CD4-positive, alpha-beta memory T cell (primary cell): ENCODE results near the gene SPAG5. TPM values are rescaled to one million over a fixed set of nuclear protein-coding genes. Genes with fewer than 3 reads are reported as not detected.

ENCODE experiments used
- CTCF ChIA-PET: fragments of 350-600 bp; sonication (Branson Sonifier 250); formaldehyde crosslinking; loops from one replicate; lab custom pipeline; 2021; ENCODE audit warnings: inconsistent platforms; ENCODE audit not compliant: partially characterized antibody; lab: Charles Lee
- POLR2A ChIA-PET: fragments of 350-600 bp; sonication (Branson Sonifier 250); formaldehyde crosslinking; loops from one replicate; lab custom pipeline; 2021; ENCODE audit not compliant: partially characterized antibody; lab: Charles Lee
- DNase-seq, 5 donors: peaks; one replicate each; pipeline versions ENCODE4 v3.0.0 to v3.0.0-alpha.2; 2020 to 2022; ENCODE audit warnings: mixed read lengths in 1 of 5
- H3K27ac ChIP-seq: one replicate; pipeline ENCODE4 v1.7.0; 2013; ENCODE audit warnings: low read depth, low read length
- H3K27me3 ChIP-seq: 2 replicates; pipeline ENCODE4 v1.7.0; 2013; ENCODE audit warnings: mild to moderate bottlenecking, low read length, moderate library complexity; ENCODE audit not compliant: insufficient read depth
- H3K36me3 ChIP-seq: 2 replicates; pipeline ENCODE4 v1.7.0; 2013; ENCODE audit warnings: mild to moderate bottlenecking, low read length, moderate library complexity; ENCODE audit not compliant: insufficient read depth
- H3K4me1 ChIP-seq: 2 replicates; pipeline ENCODE4 v1.7.0; 2013; ENCODE audit warnings: mild to moderate bottlenecking, low read length, moderate library complexity; ENCODE audit not compliant: insufficient read depth
- H3K4me3 ChIP-seq, 2 donors: one replicate each; pipeline ENCODE4 v1.7.0; 2013; ENCODE audit warnings: low read length in 2 of 2, mild to moderate bottlenecking in 1 of 2
- H3K9me3 ChIP-seq, 2 donors: one replicate each; pipeline ENCODE4 v1.7.0; 2013; ENCODE audit warnings: low read length in 2 of 2, control low read depth in 1 of 2; ENCODE audit not compliant: control insufficient read depth in 1 of 2
- H3K27ac Mint-ChIP-seq, 7 donors: one replicate each; pipeline ENCODE4 v1.8.0; 2020 to 2021; ENCODE audit warnings: mixed read lengths in 7 of 7, mild to moderate bottlenecking in 6 of 7, inconsistent platforms in 3 of 7, moderate library complexity in 3 of 7
- H3K27me3 Mint-ChIP-seq, 2 donors: one replicate each; pipeline ENCODE4 v1.8.0; 2020 to 2021; ENCODE audit warnings: mixed read lengths in 2 of 2
- H3K36me3 Mint-ChIP-seq, 2 donors: one replicate each; pipeline ENCODE4 v1.8.0; 2020 to 2021; ENCODE audit warnings: mixed read lengths in 2 of 2, inconsistent platforms in 1 of 2, mild to moderate bottlenecking in 1 of 2
- H3K4me1 Mint-ChIP-seq, 4 donors: one replicate each; pipeline ENCODE4 v1.8.0; 2020 to 2021; ENCODE audit warnings: mixed read lengths in 4 of 4, mild to moderate bottlenecking in 1 of 4
- H3K4me3 Mint-ChIP-seq, 8 donors: one replicate each; pipeline ENCODE4 v1.8.0; 2020 to 2021; ENCODE audit warnings: mixed read lengths in 8 of 8, mild to moderate bottlenecking in 7 of 8, moderate library complexity in 6 of 8, inconsistent platforms in 3 of 8
- H3K9me3 Mint-ChIP-seq, 8 donors: one replicate each; pipeline ENCODE4 v1.8.0; 2020 to 2021; ENCODE audit warnings: mixed read lengths in 8 of 8, mild to moderate bottlenecking in 5 of 8, inconsistent platforms in 3 of 8, moderate library complexity in 1 of 8
- intact Hi-C: fragments of 100-400 bp; cut with micrococcal nuclease; formaldehyde crosslinking; loops from one replicate; pipeline ENCODE4 v1.15.1; 2023
- polyA plus RNA-seq, 2 donors: library from polyadenylated mRNA; unstranded; fragments of 300-500 nt; fragmentation: Illumina TruSeq; gene quantifications; one replicate each; pipeline ENCODE4 v1.2.3, GENCODE V29; 2021
- total RNA-seq, 2 experiments: library from RNA; stranded (reverse); gene quantifications; one replicate each; pipeline ENCODE4 v1.2.3, GENCODE V29; 2021

Gene SPAG5
- total and polyA plus RNA-seq, 4 experiments from 2014 or later, result 1.4 to 10.2 (median 9.2) TPM; not detected in 1

DNA sequence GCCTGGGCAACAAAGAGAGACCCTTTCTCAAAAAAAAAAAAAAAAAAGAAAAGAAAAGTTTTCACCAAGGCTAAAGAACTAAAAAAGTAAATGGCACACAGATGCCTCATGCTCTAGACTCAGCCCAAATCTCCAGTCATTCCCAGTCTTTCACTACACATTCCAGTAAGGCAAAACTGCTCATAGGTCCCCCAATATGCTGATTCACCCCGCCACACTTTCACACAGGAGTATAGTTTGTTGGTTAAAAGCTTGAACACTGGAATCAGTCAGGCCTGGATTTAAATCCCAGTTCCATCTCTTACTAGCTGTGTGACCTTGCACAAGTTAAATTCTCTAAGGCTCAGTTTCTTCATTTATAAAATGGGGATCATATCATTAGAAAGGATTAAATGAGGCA is 29.4 kb downstream of the SPAG5 start:
- CTCF ChIA-PET, result interaction anchor here (0.7 kb wide), 2 partner anchors 24 to 42 kb away, joined by 3 read pairs; no protein-coding TSS in a partner anchor
- no peaks in the 10 kb centered on the region for H3K36me3 ChIP-seq
- POLR2A ChIA-PET, result interaction anchor here (1.1 to 13.1 kb wide), 3 partner anchors 15 to 31 kb away, joined by 3 to 169 read pairs (median 48); partner anchors contain the start of gene SPAG5
- H3K4me1 ChIP-seq, result peaks cover 60% of the 10 kb centered on the region
- Mint-ChIP-seq H3K27ac (peak overlapping the region in 5 of 7 donors; percentile 1 to 80 (median 66)), H3K36me3 (peaks cover 5 to 31% of the 10 kb centered on the region in 2 donors), H3K4me1 (peaks cover 35 to 66% (median 53%) of the 10 kb centered on the region in 4 donors), H3K4me3 (peak overlapping the region in 7 of 8 donors; percentile 96 to 98 (median 97)), H3K27me3 (no peaks in the 10 kb centered on the region), H3K9me3 (no peaks in the 10 kb centered on the region)
- intact Hi-C loops, result no loop called here
- H3K4me3 ChIP-seq, result no peak overlapping the region
- no peak for DNase-seq
- no peak overlapping the region for H3K27ac ChIP-seq
- H3K9me3 ChIP-seq, result no peaks in the 10 kb centered on the region
- no peaks in the 10 kb centered on the region for H3K27me3 ChIP-seq

DNA sequence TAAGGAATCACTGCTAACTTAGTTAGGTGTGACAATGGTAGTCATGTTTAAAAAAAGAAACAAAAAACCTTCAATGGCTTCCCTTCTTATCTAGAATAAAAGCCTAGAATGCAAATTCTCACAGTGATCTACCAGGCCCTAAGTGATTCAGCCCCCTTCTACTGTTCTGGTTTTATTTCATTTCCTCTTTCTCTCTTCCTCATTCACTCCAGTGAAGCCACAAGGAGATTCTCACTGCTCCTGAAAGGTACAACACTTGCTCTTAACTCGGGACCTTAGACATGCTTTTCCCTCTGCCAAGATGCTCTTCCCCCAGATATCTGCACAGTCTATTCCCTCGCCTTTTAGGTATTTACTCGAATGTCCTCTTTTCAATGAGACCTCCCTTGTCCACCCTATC is 31.2 kb downstream of the SPAG5 start:
- Histone ChIP-seq H3K27me3 (no peaks in the 10 kb centered on the region), H3K36me3 (peaks cover 11% of the 10 kb centered on the region), H3K4me1 (peaks cover 52% of the 10 kb centered on the region), H3K9me3 (no peaks in the 10 kb centered on the region), H3K4me3 (no peak overlapping the region), H3K27ac (no peak overlapping the region)
- ChIA-PET POLR2A (interaction anchor here (0.6 to 13.1 kb wide), 3 partner anchors 9 to 32 kb away, joined by 3 to 169 read pairs (median 3); partner anchors contain the start of genes ALDOC, SPAG5 and UNC119), CTCF (no interaction called here)
- Mint-ChIP-seq H3K27ac (peak overlapping the region; percentile 35 to 84 (median 62)), H3K27me3 (no peaks in the 10 kb centered on the region), H3K4me3 (peak overlapping the region in 6 of 8 donors; percentile 2 to 38 (median 20)), H3K9me3 (no peaks in the 10 kb centered on the region), H3K36me3 (peaks cover 12 to 38% of the 10 kb centered on the region in 2 donors), H3K4me1 (peaks cover 31 to 55% (median 45%) of the 10 kb centered on the region in 4 donors)
- intact Hi-C loops, result no loop called here
- DNase-seq, result no peak

DNA sequence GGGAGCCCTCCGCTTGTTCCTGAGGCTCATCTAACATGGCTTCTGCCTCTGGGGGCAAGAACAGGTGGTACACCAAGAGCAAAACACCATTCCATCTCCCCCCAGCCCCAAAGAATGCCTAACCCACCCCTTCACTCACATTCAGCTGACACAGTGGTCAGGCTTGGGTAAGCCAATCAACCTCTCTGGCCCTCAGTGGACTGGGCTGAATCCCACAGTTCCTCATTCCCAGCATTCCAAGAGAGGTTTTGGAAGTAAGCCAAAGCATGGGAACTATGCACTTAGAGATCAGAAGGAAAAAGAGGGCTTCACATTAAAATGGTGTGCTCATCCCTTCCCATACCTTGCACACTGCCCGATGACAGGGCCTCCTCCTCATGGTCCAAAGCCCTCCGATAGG is 35.4 kb downstream of the SPAG5 start:
- Histone ChIP-seq H3K36me3 (peaks cover 30% of the 10 kb centered on the region), H3K9me3 (no peaks in the 10 kb centered on the region), H3K4me3 (no peak overlapping the region), H3K4me1 (peaks cover 21% of the 10 kb centered on the region), H3K27me3 (no peaks in the 10 kb centered on the region), H3K27ac (no peak overlapping the region)
- Mint-ChIP-seq H3K36me3 (peaks cover 34 to 44% of the 10 kb centered on the region in 2 donors), H3K9me3 (no peaks in the 10 kb centered on the region), H3K27ac (peak overlapping the region in 1 of 7 donors; percentile 23), H3K4me3 (no peak overlapping the region), H3K27me3 (no peaks in the 10 kb centered on the region), H3K4me1 (peaks cover 14 to 22% (median 16%) of the 10 kb centered on the region in 4 donors)
- CTCF ChIA-PET, result no interaction called here
- no peak for DNase-seq
- POLR2A ChIA-PET, result interaction anchor here (1.5 kb wide), 1 partner anchor 8 kb away, joined by 4 read pairs; the partner anchor contains the start of gene PIGS
- intact Hi-C loops, result no loop called here

DNA sequence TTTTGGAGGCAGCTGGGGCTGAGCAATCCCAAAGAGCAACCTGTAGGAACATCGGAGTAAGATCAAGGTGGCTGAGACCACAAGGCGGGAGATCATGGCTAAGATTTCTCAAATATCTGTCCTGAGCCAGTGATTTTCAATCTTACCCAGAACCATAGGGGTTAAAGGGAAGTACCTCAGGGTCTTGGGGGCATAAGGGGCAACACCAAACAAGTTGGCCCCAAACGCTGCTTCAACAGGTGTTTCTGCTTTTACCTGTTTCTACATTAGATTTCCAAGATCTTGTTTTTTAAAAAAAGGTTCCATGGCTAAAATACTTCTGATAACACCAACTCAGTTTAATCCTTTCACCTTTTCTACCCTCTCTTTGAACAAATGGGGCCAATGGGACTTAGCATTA is 43.8 kb downstream of the SPAG5 start:
- ChIA-PET POLR2A (interaction anchor here (1.2 to 1.6 kb wide), 3 partner anchors 14 to 22 kb away, joined by 3 to 4 read pairs (median 3); partner anchors contain the start of genes ALDOC and PIGS), CTCF (no interaction called here)
- H3K27ac ChIP-seq, result no peak overlapping the region
- peaks cover 20 to 30% (median 25%) of the 10 kb centered on the region in 4 donors for H3K4me1 Mint-ChIP-seq
- H3K9me3 ChIP-seq, result no peaks in the 10 kb centered on the region
- no peaks in the 10 kb centered on the region for H3K27me3 Mint-ChIP-seq
- peaks cover 39 to 72% of the 10 kb centered on the region in 2 donors for H3K36me3 Mint-ChIP-seq
- intact Hi-C loops, result no loop called here
- DNase-seq, result no peak
- H3K36me3 ChIP-seq, result peaks cover 59% of the 10 kb centered on the region
- H3K27me3 ChIP-seq, result no peaks in the 10 kb centered on the region
- no peaks in the 10 kb centered on the region for H3K9me3 Mint-ChIP-seq
- H3K4me3 ChIP-seq, result no peak overlapping the region
- H3K4me3 Mint-ChIP-seq, result no peak overlapping the region
- peaks cover 25% of the 10 kb centered on the region for H3K4me1 ChIP-seq
- H3K27ac Mint-ChIP-seq, result peak overlapping the region in 3 of 7 donors; percentile 20 to 88 (median 65)

DNA sequence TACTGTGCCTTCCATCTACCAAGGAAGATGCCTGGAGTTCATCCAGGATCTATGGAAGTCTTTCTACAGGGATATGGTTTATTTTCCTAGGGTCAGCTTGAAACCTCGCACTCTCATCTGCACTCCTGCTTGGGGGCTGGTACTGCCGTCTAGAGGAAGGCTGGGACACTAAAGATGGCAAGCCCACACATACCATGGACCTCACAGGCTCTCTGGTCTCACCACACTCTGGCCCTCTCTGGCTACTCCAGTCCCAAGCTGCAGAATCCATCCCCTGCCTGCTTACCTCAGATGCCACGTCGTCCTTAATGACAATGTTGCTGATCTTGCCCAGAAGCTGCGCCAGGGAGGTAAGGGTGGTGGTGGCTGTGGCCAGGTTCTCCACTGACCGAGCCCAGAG is 44.3 kb downstream of the SPAG5 start:
- H3K9me3 Mint-ChIP-seq, result no peaks in the 10 kb centered on the region
- no peaks in the 10 kb centered on the region for H3K27me3 ChIP-seq
- H3K27ac ChIP-seq, result no peak overlapping the region
- H3K4me1 ChIP-seq, result peaks cover 29% of the 10 kb centered on the region
- H3K27me3 Mint-ChIP-seq, result no peaks in the 10 kb centered on the region
- DNase-seq, result no peak
- POLR2A ChIA-PET, result interaction anchor here (1.2 to 1.6 kb wide), 3 partner anchors 15 to 22 kb away, joined by 3 to 4 read pairs (median 3); partner anchors contain the start of genes ALDOC and PIGS
- H3K9me3 ChIP-seq, result no peaks in the 10 kb centered on the region
- CTCF ChIA-PET, result interaction anchor here (1.4 kb wide), 1 partner anchor 62 kb away, joined by 3 read pairs; no protein-coding TSS in a partner anchor
- peaks cover 34 to 69% of the 10 kb centered on the region in 2 donors for H3K36me3 Mint-ChIP-seq
- H3K36me3 ChIP-seq, result peaks cover 55% of the 10 kb centered on the region
- intact Hi-C loops, result no loop called here
- H3K4me1 Mint-ChIP-seq, result peaks cover 25 to 34% (median 29%) of the 10 kb centered on the region in 4 donors
- no peak overlapping the region for H3K4me3 ChIP-seq
- peak overlapping the region in 3 of 7 donors; percentile 20 to 88 (median 62) for H3K27ac Mint-ChIP-seq
- H3K4me3 Mint-ChIP-seq, result peak overlapping the region in 1 of 8 donors; percentile 27

DNA sequence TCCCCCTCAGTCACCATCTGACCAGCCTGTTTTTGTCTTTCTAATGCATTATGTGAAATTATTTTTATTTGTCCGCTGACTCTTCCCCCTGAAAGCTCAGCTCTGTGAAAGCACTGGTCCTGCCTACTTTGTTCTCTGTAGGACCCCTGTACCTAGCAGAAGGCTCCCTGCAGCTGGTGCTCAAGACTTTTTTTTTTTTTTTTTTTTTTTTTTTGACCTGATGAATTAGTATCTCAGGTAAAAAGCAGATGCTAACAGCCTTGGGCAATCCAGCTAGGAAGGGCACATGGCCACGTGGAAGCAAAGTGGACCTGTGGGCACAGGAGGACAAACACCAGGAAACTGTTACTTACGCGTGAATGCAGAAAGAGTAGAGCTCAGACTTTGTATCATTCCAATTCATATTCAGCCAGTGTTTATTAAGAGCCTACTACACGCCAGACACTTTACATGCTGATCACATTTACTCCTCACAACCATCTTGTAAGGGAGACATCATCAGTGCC is 45.8 kb downstream of the SPAG5 start:
- H3K27ac Mint-ChIP-seq, result peak overlapping the region; percentile 83 to 95 (median 92)
- peak overlapping the region; percentile 86 to 91 (median 90) for H3K4me3 Mint-ChIP-seq
- H3K4me1 Mint-ChIP-seq, result peaks cover 38 to 49% (median 44%) of the 10 kb centered on the region in 4 donors

More for the DNA sequence above, 45.8 kb downstream of the SPAG5 start:
- Mint-ChIP-seq H3K27me3 (no peaks in the 10 kb centered on the region), H3K36me3 (peaks cover 26 to 66% of the 10 kb centered on the region in 2 donors), H3K9me3 (no peaks in the 10 kb centered on the region)
- POLR2A ChIA-PET, result interaction anchor here (0.9 to 1.6 kb wide), 5 partner anchors 14 to 46 kb away, joined by 3 to 15 read pairs (median 5); partner anchors contain the start of genes ALDOC, PIGS and SPAG5
- Histone ChIP-seq H3K27ac (peak overlapping the region; percentile 84), H3K36me3 (peaks cover 45% of the 10 kb centered on the region), H3K4me1 (peaks cover 44% of the 10 kb centered on the region), H3K9me3 (no peaks in the 10 kb centered on the region), H3K27me3 (no peaks in the 10 kb centered on the region), H3K4me3 (peak overlapping the region in 1 of 2 donors; percentile 66)
- CTCF ChIA-PET, result interaction anchor here (0.7 to 1.6 kb wide), 4 partner anchors 19 to 60 kb away, joined by 3 to 7 read pairs (median 3); partner anchors contain the start of gene PIGS
- no peak for DNase-seq
- intact Hi-C loops, result loop anchor here (1.0 kb wide), 3 partner anchors 18 to 59 kb away; partner anchors contain the start of genes PIGS and SPAG5
